ENCODE measurements around the gene LINC00305.

GRCh38 chr18:64115881-64116280 is 33.0 kb downstream of the LINC00305 start:
- no peak for TF ChIP-seq TAF1 (IDR thresholded peaks at IDR 0.05; ENCODE audit: low read depth, low read length)
- TF ChIP-seq POLR2AphosphoS5 (IDR thresholded peaks at IDR 0.05; ENCODE audit: low read depth, low read length): no peak
- TF ChIP-seq CHD1 (IDR thresholded peaks at IDR 0.05; ENCODE audit: low read depth, low read length): no peak
